Measurements from ENCODE around the gene STOML1.

DNA sequence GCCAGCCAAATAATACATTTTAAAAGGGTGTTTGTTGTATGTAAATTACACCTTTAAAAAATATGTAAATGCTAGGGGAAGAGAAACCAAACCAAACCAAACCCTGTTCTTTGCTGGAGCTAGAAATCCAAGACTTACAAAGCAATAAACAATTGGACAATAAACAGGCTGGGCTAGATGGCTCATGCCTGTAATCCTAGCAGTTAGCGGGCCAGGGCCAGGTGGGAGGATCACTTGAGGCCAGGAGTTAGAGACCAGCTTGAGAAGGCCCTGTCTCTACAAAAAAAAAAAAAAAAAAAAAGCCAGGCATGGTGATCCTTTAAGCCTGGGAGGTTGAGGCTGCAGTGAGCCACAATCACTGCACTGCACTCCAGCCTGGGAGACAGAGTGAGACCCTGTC lies 12.5 kb downstream of the STOML1 start:
- TF ChIP-seq, protein P1, sequence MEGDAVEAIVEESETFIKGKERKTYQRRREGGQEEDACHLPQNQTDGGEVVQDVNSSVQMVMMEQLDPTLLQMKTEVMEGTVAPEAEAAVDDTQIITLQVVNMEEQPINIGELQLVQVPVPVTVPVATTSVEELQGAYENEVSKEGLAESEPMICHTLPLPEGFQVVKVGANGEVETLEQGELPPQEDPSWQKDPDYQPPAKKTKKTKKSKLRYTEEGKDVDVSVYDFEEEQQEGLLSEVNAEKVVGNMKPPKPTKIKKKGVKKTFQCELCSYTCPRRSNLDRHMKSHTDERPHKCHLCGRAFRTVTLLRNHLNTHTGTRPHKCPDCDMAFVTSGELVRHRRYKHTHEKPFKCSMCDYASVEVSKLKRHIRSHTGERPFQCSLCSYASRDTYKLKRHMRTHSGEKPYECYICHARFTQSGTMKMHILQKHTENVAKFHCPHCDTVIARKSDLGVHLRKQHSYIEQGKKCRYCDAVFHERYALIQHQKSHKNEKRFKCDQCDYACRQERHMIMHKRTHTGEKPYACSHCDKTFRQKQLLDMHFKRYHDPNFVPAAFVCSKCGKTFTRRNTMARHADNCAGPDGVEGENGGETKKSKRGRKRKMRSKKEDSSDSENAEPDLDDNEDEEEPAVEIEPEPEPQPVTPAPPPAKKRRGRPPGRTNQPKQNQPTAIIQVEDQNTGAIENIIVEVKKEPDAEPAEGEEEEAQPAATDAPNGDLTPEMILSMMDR (conservative IDR thresholded peaks at IDR 0.05; ENCODE audit: low read length): no peak
- no peak for TF ChIP-seq EZH2phosphoT487 (IDR thresholded peaks at IDR 0.05; ENCODE audit: borderline replicate concordance)
